ENCODE measurements around the gene PDE11A. TPM values are rescaled to one million over a fixed set of nuclear protein-coding genes. Genes with fewer than 3 reads are reported as not detected.

The PDE11A gene
- total and polyA plus RNA-seq, 2 experiments from 2014 or later = 1.7 to 3.6 TPM

DNA sequence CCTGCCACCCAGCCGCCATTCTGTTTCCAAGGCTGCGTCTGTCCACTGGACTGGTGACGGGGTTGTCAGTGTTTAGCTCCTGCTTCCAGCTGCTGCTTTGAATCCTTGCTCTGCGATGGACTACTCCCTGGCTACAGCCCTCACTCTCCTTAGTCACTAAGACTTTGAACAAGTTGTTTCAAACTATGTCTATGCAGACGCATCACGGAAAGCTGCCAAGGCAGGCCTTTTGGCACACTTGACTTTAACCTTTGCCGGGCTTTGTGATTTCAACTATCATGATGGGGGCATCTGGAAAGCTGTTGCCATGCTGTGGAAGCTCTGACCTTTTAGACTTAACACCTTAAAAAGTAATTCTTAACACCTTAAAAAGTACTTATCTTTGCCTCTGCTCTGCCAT, 54.4 kb downstream of the PDE11A start:
- no peak for DNase-seq (ENCODE audit: low read depth in 1 of 2, low spot score in 1 of 2)
- no peak overlapping the region for H3K27ac ChIP-seq
- no peaks in the 10 kb centered on the region for H3K27me3 ChIP-seq
- no peaks in the 10 kb centered on the region for H3K9me3 ChIP-seq (ENCODE audit: low read depth)
- no peak overlapping the region for H3K4me3 ChIP-seq
- TF ChIP-seq, protein P1, sequence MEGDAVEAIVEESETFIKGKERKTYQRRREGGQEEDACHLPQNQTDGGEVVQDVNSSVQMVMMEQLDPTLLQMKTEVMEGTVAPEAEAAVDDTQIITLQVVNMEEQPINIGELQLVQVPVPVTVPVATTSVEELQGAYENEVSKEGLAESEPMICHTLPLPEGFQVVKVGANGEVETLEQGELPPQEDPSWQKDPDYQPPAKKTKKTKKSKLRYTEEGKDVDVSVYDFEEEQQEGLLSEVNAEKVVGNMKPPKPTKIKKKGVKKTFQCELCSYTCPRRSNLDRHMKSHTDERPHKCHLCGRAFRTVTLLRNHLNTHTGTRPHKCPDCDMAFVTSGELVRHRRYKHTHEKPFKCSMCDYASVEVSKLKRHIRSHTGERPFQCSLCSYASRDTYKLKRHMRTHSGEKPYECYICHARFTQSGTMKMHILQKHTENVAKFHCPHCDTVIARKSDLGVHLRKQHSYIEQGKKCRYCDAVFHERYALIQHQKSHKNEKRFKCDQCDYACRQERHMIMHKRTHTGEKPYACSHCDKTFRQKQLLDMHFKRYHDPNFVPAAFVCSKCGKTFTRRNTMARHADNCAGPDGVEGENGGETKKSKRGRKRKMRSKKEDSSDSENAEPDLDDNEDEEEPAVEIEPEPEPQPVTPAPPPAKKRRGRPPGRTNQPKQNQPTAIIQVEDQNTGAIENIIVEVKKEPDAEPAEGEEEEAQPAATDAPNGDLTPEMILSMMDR (IDR thresholded peaks at IDR 0.05; ENCODE audit: low read depth, low read length) = no peak
- no peaks in the 10 kb centered on the region for H3K4me1 ChIP-seq (ENCODE audit: low read depth)
- H3K36me3 ChIP-seq = no peaks in the 10 kb centered on the region

DNA sequence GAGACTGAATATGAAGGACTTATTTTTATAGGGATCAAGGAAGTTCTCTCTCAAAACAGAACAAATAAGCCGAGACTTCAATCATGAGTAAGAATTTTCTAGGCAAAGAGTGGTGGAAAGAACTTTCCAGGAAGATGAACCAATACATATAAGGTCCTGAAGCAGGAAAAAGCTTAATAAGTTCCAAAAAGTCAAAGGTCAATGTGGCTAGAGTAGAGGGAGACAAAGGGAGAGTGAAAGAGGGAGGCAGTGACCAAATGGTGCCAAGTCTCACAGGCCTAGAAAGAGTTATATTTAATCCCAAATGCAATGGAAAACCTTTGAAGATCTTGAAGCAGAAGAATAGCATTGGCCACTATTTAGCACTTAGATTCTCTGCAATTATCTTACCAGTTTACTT, 56.0 kb downstream of the PDE11A start:
- Histone ChIP-seq H3K36me3 (no peaks in the 10 kb centered on the region), H3K27ac (no peak overlapping the region), H3K4me1 (ENCODE audit: low read depth) (no peaks in the 10 kb centered on the region), H3K27me3 (no peaks in the 10 kb centered on the region), H3K4me3 (no peak overlapping the region), H3K9me3 (ENCODE audit: low read depth) (no peaks in the 10 kb centered on the region)
- no peak for DNase-seq (ENCODE audit: low read depth in 1 of 2, low spot score in 1 of 2)
- TF ChIP-seq, protein P1 (IDR thresholded peaks at IDR 0.05; ENCODE audit: low read depth, low read length) = no peak

DNA sequence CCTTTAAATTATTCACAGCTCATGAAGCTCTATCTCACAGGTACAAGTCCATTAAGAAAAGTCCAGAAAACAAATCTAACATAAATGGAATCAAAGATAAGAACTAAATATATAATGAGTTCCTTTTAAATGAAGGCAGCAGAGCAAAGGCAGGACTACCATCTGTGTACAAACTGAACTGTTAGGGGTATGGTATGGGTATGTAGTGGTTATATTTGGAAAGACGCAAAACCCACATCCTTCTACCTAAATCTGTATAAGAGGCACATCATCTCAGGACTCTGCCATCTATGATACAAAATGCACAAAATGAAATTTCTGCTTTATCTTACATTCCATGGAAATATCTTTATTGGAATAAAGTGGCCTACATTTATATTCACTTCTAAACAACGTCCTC, 59.9 kb downstream of the PDE11A start:
- TF ChIP-seq, protein P1 (IDR thresholded peaks at IDR 0.05; ENCODE audit: low read depth, low read length) = no peak
- Histone ChIP-seq H3K27me3 (no peaks in the 10 kb centered on the region), H3K4me1 (ENCODE audit: low read depth) (no peaks in the 10 kb centered on the region), H3K36me3 (no peaks in the 10 kb centered on the region), H3K27ac (no peak overlapping the region), H3K4me3 (no peak overlapping the region), H3K9me3 (ENCODE audit: low read depth) (no peaks in the 10 kb centered on the region)
- no peak for DNase-seq (ENCODE audit: low read depth in 1 of 2, low spot score in 1 of 2)

DNA sequence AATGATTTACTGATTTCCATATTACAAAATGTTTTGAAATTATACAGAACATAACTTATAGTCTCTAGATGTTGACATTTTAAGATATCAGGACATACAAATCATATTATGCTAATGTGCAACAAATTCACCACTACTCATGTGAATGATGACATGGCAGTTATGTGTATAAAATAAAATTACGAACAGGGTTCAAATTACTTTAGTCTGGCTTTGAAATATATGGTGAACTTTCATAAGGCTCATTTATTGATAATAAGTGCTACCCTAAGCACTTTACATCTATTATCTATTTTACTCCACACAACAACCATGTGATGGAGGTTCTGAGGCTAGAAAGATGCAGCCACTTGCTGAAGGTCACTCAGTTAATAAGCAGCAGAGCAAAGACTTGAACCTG, 62.8 kb downstream of the PDE11A start:
- H3K4me3 ChIP-seq = no peak overlapping the region
- no peaks in the 10 kb centered on the region for H3K9me3 ChIP-seq (ENCODE audit: low read depth)
- no peaks in the 10 kb centered on the region for H3K4me1 ChIP-seq (ENCODE audit: low read depth)
- TF ChIP-seq, protein P1 (IDR thresholded peaks at IDR 0.05; ENCODE audit: low read depth, low read length) = no peak
- H3K36me3 ChIP-seq = no peaks in the 10 kb centered on the region
- H3K27ac ChIP-seq = no peak overlapping the region
- no peaks in the 10 kb centered on the region for H3K27me3 ChIP-seq
- no peak for DNase-seq (ENCODE audit: low read depth in 1 of 2, low spot score in 1 of 2)

DNA sequence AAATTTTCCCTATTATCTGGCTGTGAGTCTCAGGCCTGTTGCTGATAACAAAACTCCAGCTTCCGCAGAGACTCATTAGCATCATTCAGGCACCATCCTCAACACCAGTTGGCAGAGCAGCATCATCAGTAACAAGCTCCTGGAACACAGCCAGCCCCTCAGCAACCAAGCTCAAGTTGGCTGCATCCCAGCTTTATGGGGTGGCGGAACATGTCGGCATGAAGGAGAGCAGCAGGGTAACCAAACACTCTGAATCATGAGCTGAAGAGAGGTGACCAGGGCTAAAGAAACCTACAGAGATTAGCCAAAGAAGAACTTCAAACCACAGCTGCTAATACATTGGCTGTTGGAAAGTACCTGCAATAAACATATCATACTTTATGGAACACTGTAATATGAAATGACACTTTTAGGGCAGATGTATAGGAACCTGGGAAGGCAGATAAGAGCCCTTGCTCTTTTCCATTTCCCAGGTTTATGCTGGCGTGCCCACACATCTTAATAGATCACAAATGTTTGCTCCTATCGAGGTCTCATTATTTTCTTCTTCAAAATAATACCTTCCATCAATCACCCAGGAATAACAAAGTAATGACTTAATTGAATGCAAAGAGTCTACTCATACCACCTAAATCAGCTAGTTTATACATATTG, 63.8 kb downstream of the PDE11A start:
- TF ChIP-seq, protein P1 (IDR thresholded peaks at IDR 0.05; ENCODE audit: low read depth, low read length) = no peak
- H3K36me3 ChIP-seq = no peaks in the 10 kb centered on the region
- no peaks in the 10 kb centered on the region for H3K27me3 ChIP-seq
- no peaks in the 10 kb centered on the region for H3K9me3 ChIP-seq (ENCODE audit: low read depth)
- no peak overlapping the region for H3K27ac ChIP-seq
- peak; percentile 12 to 20 for DNase-seq (ENCODE audit: low read depth in 1 of 2, low spot score in 1 of 2)
- H3K4me3 ChIP-seq = no peak overlapping the region
- no peaks in the 10 kb centered on the region for H3K4me1 ChIP-seq (ENCODE audit: low read depth)
